Peyer's patch (tissue), 4 donors: ENCODE data around the gene EML4. TPM values are rescaled to one million over a fixed set of nuclear protein-coding genes. Genes with fewer than 3 reads are reported as not detected.
"Not testable (repeated sequence)": the region's sequence is repeated elsewhere in the genome, so short reads cannot be mapped to it uniquely, and the experiment has no call there.

Experiments used
- DNase-seq, 3 donors: peaks; one replicate each; pipeline ENCODE4 v3.0.0-alpha.2; 2017 to 2019
- H3K27ac ChIP-seq, 4 donors: fragments of 200-600 bp; sonication (generic); one replicate each; pipeline ENCODE4 v1.5.1; 2016 to 2019
- H3K27me3 ChIP-seq, 2 donors: fragments of 200-600 bp; sonication (generic); one replicate each; pipeline ENCODE4 v1.5.1; 2019
- H3K36me3 ChIP-seq, 3 donors: fragments of 200-600 bp; sonication (generic); one replicate each; pipeline ENCODE4 v1.5.1; 2016 to 2019
- H3K4me1 ChIP-seq, 4 donors: fragments of 200-600 bp; sonication (generic); one replicate each; pipeline ENCODE4 v1.5.1; 2016 to 2019
- H3K4me3 ChIP-seq, 4 donors: fragments of 200-600 bp; sonication (generic); 1 replicate in 3 of 4; 2 replicates in 1 of 4; pipeline ENCODE4 v1.5.1; 2016 to 2019; ENCODE audit warnings: mild to moderate bottlenecking in 1 of 4
- H3K9me3 ChIP-seq, 4 donors: fragments of 200-600 bp; sonication (generic); one replicate each; pipeline ENCODE4 v1.5.1; 2016 to 2019; ENCODE audit warnings: mild to moderate bottlenecking in 1 of 4
- CTCF ChIP-seq, 6 experiments: fragments of 450-650 bp in 4 of 6; fragments of 200-600 bp in 2 of 6; sonication (generic) in 1 of 6; IDR thresholded peaks; one replicate each; pipeline ENCODE4 v1.5.1; 2017 to 2019; ENCODE audit warnings: antibody characterized with exemption in 6 of 6, mild to moderate bottlenecking in 3 of 6, moderate library complexity in 1 of 6
- POLR2A ChIP-seq, 2 donors: fragments of 450-650 bp; IDR thresholded peaks; one replicate each; pipeline ENCODE4 v1.5.1; 2017; ENCODE audit warnings: antibody characterized with exemption in 2 of 2, mild to moderate bottlenecking in 2 of 2, moderate library complexity in 2 of 2
- total RNA-seq, 4 donors: library from RNA; depleted of rRNA; stranded (reverse); fragments of >200 nt; gene quantifications; one replicate each; pipeline ENCODE4 v1.1.0, GENCODE V29; 2016

The EML4 gene
- total RNA-seq, 4 donors from 2014 or later, result 73.7 to 115 (median 84.4) TPM

- H3K27ac ChIP-seq, result no peak overlapping the region
- H3K9me3 ChIP-seq, result no peaks in the 10 kb centered on the region
- no peak overlapping the region for H3K4me3 ChIP-seq
- no peaks in the 10 kb centered on the region for H3K27me3 ChIP-seq
- H3K36me3 ChIP-seq, result peaks cover 0 to 80% (median 0%) of the 10 kb centered on the region in 3 donors
- TF ChIP-seq POLR2A (IDR thresholded peaks at IDR 0.05), result no peak
- TF ChIP-seq CTCF (IDR thresholded peaks at IDR 0.05), result no peak
- DNase-seq, result no peak
- H3K4me1 ChIP-seq, result no peaks in the 10 kb centered on the region
These were observed 162.6 kb downstream of the EML4 start for GRCh38 chr2:42331569-42332284.

GRCh38 chr2:42332575-42332974, 163.4 kb downstream of the EML4 start:
- no peaks in the 10 kb centered on the region for H3K4me1 ChIP-seq
- no peak for TF ChIP-seq POLR2A (IDR thresholded peaks at IDR 0.05)
- TF ChIP-seq CTCF (IDR thresholded peaks at IDR 0.05), result no peak
- no peak overlapping the region for H3K27ac ChIP-seq
- DNase-seq, result no peak
- no peaks in the 10 kb centered on the region for H3K27me3 ChIP-seq
- no peaks in the 10 kb centered on the region for H3K9me3 ChIP-seq
- peaks cover 0 to 73% (median 0%) of the 10 kb centered on the region in 3 donors for H3K36me3 ChIP-seq
- no peak overlapping the region for H3K4me3 ChIP-seq

GRCh38 chr2:42333579-42333978, 164.4 kb downstream of the EML4 start:
- no peak for DNase-seq
- no peak for TF ChIP-seq POLR2A (IDR thresholded peaks at IDR 0.05)
- no peak for TF ChIP-seq CTCF (IDR thresholded peaks at IDR 0.05)
- H3K27ac ChIP-seq, result no peak overlapping the region
- H3K36me3 ChIP-seq, result peaks cover 0 to 80% (median 0%) of the 10 kb centered on the region in 3 donors
- H3K4me3 ChIP-seq, result no peak overlapping the region
- H3K9me3 ChIP-seq, result no peaks in the 10 kb centered on the region
- no peaks in the 10 kb centered on the region for H3K27me3 ChIP-seq
- H3K4me1 ChIP-seq, result no peaks in the 10 kb centered on the region

- no peak for DNase-seq
- Histone ChIP-seq H3K27me3 (no peaks in the 10 kb centered on the region), H3K36me3 (peaks cover 0 to 74% (median 0%) of the 10 kb centered on the region in 3 donors), H3K4me1 (no peaks in the 10 kb centered on the region), H3K4me3 (no peak overlapping the region), H3K27ac (no peak overlapping the region), H3K9me3 (no peaks in the 10 kb centered on the region)
- no peak for TF ChIP-seq POLR2A (IDR thresholded peaks at IDR 0.05)
- no peak for TF ChIP-seq CTCF (IDR thresholded peaks at IDR 0.05)
These were observed 165.1 kb downstream of the EML4 start for GRCh38 chr2:42334220-42334619.

GRCh38 chr2:42334865-42335264, 165.7 kb downstream of the EML4 start:
- not testable (repeated sequence) for H3K4me1 ChIP-seq, H3K4me3 ChIP-seq, H3K9me3 ChIP-seq, H3K27me3 ChIP-seq, H3K27ac ChIP-seq, DNase-seq
- H3K36me3 ChIP-seq, result peaks cover 0 to 68% (median 0%) of the 10 kb centered on the region in 3 donors

GRCh38 chr2:42335514-42336104, 166.5 kb downstream of the EML4 start:
- TF ChIP-seq CTCF (IDR thresholded peaks at IDR 0.05) (no peak), POLR2A (IDR thresholded peaks at IDR 0.05) (no peak)
- peaks cover 0 to 64% (median 0%) of the 10 kb centered on the region in 3 donors for H3K36me3 ChIP-seq
- no peak for DNase-seq

More at GRCh38 chr2:42335514-42336104, 166.5 kb downstream of the EML4 start:
- H3K27me3 ChIP-seq, result no peaks in the 10 kb centered on the region
- H3K4me3 ChIP-seq, result no peak overlapping the region
- H3K27ac ChIP-seq, result no peak overlapping the region
- H3K4me1 ChIP-seq, result no peaks in the 10 kb centered on the region
- H3K9me3 ChIP-seq, result no peaks in the 10 kb centered on the region
